Thyroid gland (tissue), 4 donors: ENCODE data around the gene ESX1. TPM values are rescaled to one million over a fixed set of nuclear protein-coding genes. Genes with fewer than 3 reads are reported as not detected.

Experiments used
- DNase-seq, 2 donors: peaks; one replicate each; pipeline ENCODE4 v3.0.0-alpha.2; 2019
- H3K27ac ChIP-seq, 3 donors: fragments of 200-600 bp; sonication (generic); 1 replicate in 2 of 3; 2 replicates in 1 of 3; pipeline ENCODE4 v1.5.1; 2016 to 2019; ENCODE audit warnings: mild to moderate bottlenecking in 1 of 3, moderate library complexity in 1 of 3
- H3K27me3 ChIP-seq: fragments of 200-600 bp; sonication (generic); one replicate; pipeline ENCODE4 v1.5.1; 2019
- H3K36me3 ChIP-seq, 2 donors: fragments of 200-600 bp; sonication (generic); one replicate each; pipeline ENCODE4 v1.5.1; 2016 to 2019
- H3K4me1 ChIP-seq, 2 donors: fragments of 200-600 bp; sonication (generic); one replicate each; pipeline ENCODE4 v1.5.1; 2017 to 2019
- H3K4me3 ChIP-seq, 3 donors: fragments of 200-600 bp; sonication (generic); replicated peaks in 1 of 3; 1 replicate in 2 of 3; 2 replicates in 1 of 3; pipeline ENCODE4 v1.5.1; 2016; ENCODE audit warnings: mild to moderate bottlenecking in 1 of 3
- H3K9me3 ChIP-seq: fragments of 200-600 bp; sonication (generic); one replicate; pipeline ENCODE4 v1.5.1; 2017
- CTCF ChIP-seq, 6 experiments: fragments of 200-600 bp in 3 of 6; fragments of 450-650 bp in 3 of 6; sonication (generic) in 3 of 6; IDR thresholded peaks; one replicate each; pipeline ENCODE4 v1.5.1; 2016 to 2019; ENCODE audit warnings: antibody characterized with exemption in 6 of 6, mild to moderate bottlenecking in 2 of 6, inconsistent platforms in 1 of 6, moderate library complexity in 1 of 6
- POLR2A ChIP-seq, 2 donors: fragments of 450-650 bp; IDR thresholded peaks; one replicate each; pipeline ENCODE4 v1.6.1; 2017; ENCODE audit warnings: antibody characterized with exemption in 2 of 2, mild to moderate bottlenecking in 2 of 2, moderate library complexity in 1 of 2
- whole genome bisulfite sequencing, 2 donors: methylation state at CpG; one replicate each; pipeline ENCODE4 v1.1.5; 2017; 5-methylcytosine and 5-hydroxymethylcytosine counted together
- intact Hi-C: fragments of 100-400 bp; cut with DNase I; formaldehyde crosslinking; loops from one replicate; pipeline ENCODE4 v1.15.1; 2023
- total RNA-seq, 4 donors: library from RNA; depleted of rRNA; stranded (reverse); fragments of >200 nt; gene quantifications; one replicate each; pipeline ENCODE4 v1.2.3, GENCODE V29; 2016

The ESX1 gene
- not detected for total RNA-seq

- whole genome bisulfite sequencing, 2 donors: 0% methylated on average over 14 of the region's 56 CpGs; no CpG with 5 or more reads in 1 of the 2 donors
- H3K27me3 ChIP-seq: peaks cover 5% of the 10 kb centered on the region
- H3K36me3 ChIP-seq: no peaks in the 10 kb centered on the region
- H3K27ac ChIP-seq: no peak within 1 kb of the TSS
- intact Hi-C loops: no loop called here
- no peaks in the 10 kb centered on the region for H3K9me3 ChIP-seq
- H3K4me3 ChIP-seq: peak within 1 kb of the TSS in 1 of 3 donors; percentile 6
- H3K4me1 ChIP-seq: peaks cover 0 to 5% of the 10 kb centered on the region in 2 donors
- no peak for TF ChIP-seq POLR2A (IDR thresholded peaks at IDR 0.05)
- DNase-seq: no peak
Observed at GRCh38 chrX:104254442-104255115, at the start of gene ESX1. ESX1 (minus strand) TSS chrX:104254933; CDS start chrX:104254849, 84 bp downstream.

- no peak overlapping the region for H3K4me3 ChIP-seq
- 63 to 71% methylated on average over 1 of the region's 1 CpG for WGBS, 2 donors
- no peak for TF ChIP-seq POLR2A (IDR thresholded peaks at IDR 0.05)
- no peak for TF ChIP-seq CTCF (IDR thresholded peaks at IDR 0.05)
- no peak overlapping the region for H3K27ac ChIP-seq
- no peaks in the 10 kb centered on the region for H3K36me3 ChIP-seq
- intact Hi-C loops: no loop called here
- H3K9me3 ChIP-seq: no peaks in the 10 kb centered on the region
- no peak for DNase-seq
- no peaks in the 10 kb centered on the region for H3K4me1 ChIP-seq
- H3K27me3 ChIP-seq: no peaks in the 10 kb centered on the region
Observed at GRCh38 chrX:104295636-104296035, 40.9 kb upstream of the ESX1 start.

- TF ChIP-seq POLR2A (IDR thresholded peaks at IDR 0.05): no peak
- no peak for TF ChIP-seq CTCF (IDR thresholded peaks at IDR 0.05)
- peaks cover 0 to 7% of the 10 kb centered on the region in 2 donors for H3K4me1 ChIP-seq
- no peak for DNase-seq
- H3K4me3 ChIP-seq: no peak overlapping the region
- whole genome bisulfite sequencing, 2 donors: 35 to 48% methylated on average over 4 of the region's 4 CpGs
- H3K27ac ChIP-seq: no peak overlapping the region
- intact Hi-C loops: no loop called here
- H3K27me3 ChIP-seq: no peaks in the 10 kb centered on the region
- H3K9me3 ChIP-seq: no peaks in the 10 kb centered on the region
- no peaks in the 10 kb centered on the region for H3K36me3 ChIP-seq
Observed at GRCh38 chrX:104288961-104289360, 34.2 kb upstream of the ESX1 start.

GRCh38 chrX:104288269-104288668 lies 33.5 kb upstream of the ESX1 start:
- Histone ChIP-seq H3K27ac (no peak overlapping the region), H3K27me3 (no peaks in the 10 kb centered on the region), H3K9me3 (no peaks in the 10 kb centered on the region), H3K4me3 (no peak overlapping the region), H3K4me1 (peaks cover 0 to 8% of the 10 kb centered on the region in 2 donors), H3K36me3 (no peaks in the 10 kb centered on the region)
- TF ChIP-seq POLR2A (IDR thresholded peaks at IDR 0.05) (no peak), CTCF (IDR thresholded peaks at IDR 0.05) (no peak)
- intact Hi-C loops: no loop called here
- no peak for DNase-seq
- WGBS, 2 donors: 30% methylated on average over 5 of the region's 5 CpGs; no CpG with 5 or more reads in 1 of the 2 donors

GRCh38 chrX:104285201-104285600 lies 30.5 kb upstream of the ESX1 start:
- WGBS, 2 donors: 87 to 96% methylated on average over 4 of the region's 4 CpGs
- H3K27ac ChIP-seq: no peak overlapping the region

More at GRCh38 chrX:104285201-104285600, 30.5 kb upstream of the ESX1 start:
- Histone ChIP-seq H3K4me3 (no peak overlapping the region), H3K4me1 (peaks cover 0 to 8% of the 10 kb centered on the region in 2 donors), H3K9me3 (no peaks in the 10 kb centered on the region), H3K36me3 (no peaks in the 10 kb centered on the region), H3K27me3 (no peaks in the 10 kb centered on the region)
- no peak for TF ChIP-seq POLR2A (IDR thresholded peaks at IDR 0.05)
- no peak for TF ChIP-seq CTCF (IDR thresholded peaks at IDR 0.05)
- intact Hi-C loops: no loop called here
- no peak for DNase-seq
